Mesendoderm (in vitro differentiated cells): ENCODE data around the gene ZNF19.

Experiments
- DNase-seq: peaks from one replicate; pipeline ENCODE4 v3.0.0; 2013
- H2AK5ac ChIP-seq: 2 replicates; pipeline ENCODE4 v1.6.1; 2013; ENCODE audit warnings: low read length, inconsistent platforms
- H2BK120ac ChIP-seq: 2 replicates; pipeline ENCODE4 v1.6.1; 2013; ENCODE audit warnings: low read depth, mild to moderate bottlenecking, low read length, moderate library complexity, mixed read lengths
- H2BK15ac ChIP-seq: replicated peaks from 2 replicates; pipeline ENCODE4 v1.6.1; 2013; ENCODE audit warnings: low read depth, mild to moderate bottlenecking, moderate library complexity
- H2BK5ac ChIP-seq: 2 replicates; pipeline ENCODE4 v1.6.1; 2013; ENCODE audit warnings: low read length, inconsistent platforms
- H3K18ac ChIP-seq: 2 replicates; pipeline ENCODE4 v1.6.1; 2013; ENCODE audit warnings: mild to moderate bottlenecking, low read length, mixed read lengths
- H3K23ac ChIP-seq: one replicate; pipeline ENCODE4 v1.6.1; 2013; ENCODE audit warnings: low read length
- H3K27ac ChIP-seq: 2 replicates; pipeline ENCODE4 v1.5.1; 2013; ENCODE audit warnings: low read depth, mild to moderate bottlenecking, inconsistent platforms, low read length, moderate library complexity
- H3K27me3 ChIP-seq: 2 replicates; pipeline ENCODE4 v1.6.1; 2013; ENCODE audit warnings: low read length, control low read depth, mild to moderate bottlenecking, inconsistent platforms; ENCODE audit not compliant: insufficient read depth, poor library complexity
- H3K36me3 ChIP-seq: 2 replicates; pipeline ENCODE4 v1.6.1; 2013; ENCODE audit warnings: low read length, inconsistent platforms; ENCODE audit not compliant: control insufficient read depth, insufficient read depth
- H3K4ac ChIP-seq: one replicate; pipeline ENCODE4 v1.6.1; 2013; ENCODE audit warnings: low read depth, mild to moderate bottlenecking, low read length, moderate library complexity
- H3K4me1 ChIP-seq: 2 replicates; pipeline ENCODE4 v1.6.1; 2013; ENCODE audit warnings: low read depth, low read length, inconsistent platforms; ENCODE audit not compliant: control insufficient read depth
- H3K4me2 ChIP-seq: 2 replicates; pipeline ENCODE4 v1.6.1; 2013; ENCODE audit warnings: low read length
- H3K4me3 ChIP-seq: 2 replicates; pipeline ENCODE4 v1.5.1; 2013; ENCODE audit warnings: mild to moderate bottlenecking, low read length
- H3K56ac ChIP-seq: one replicate; pipeline ENCODE4 v1.6.1; 2013; ENCODE audit warnings: low read length
- H3K79me1 ChIP-seq: 2 replicates; pipeline ENCODE4 v1.6.1; 2013; ENCODE audit warnings: low read length, inconsistent platforms
- H3K79me2 ChIP-seq: 2 replicates; pipeline ENCODE4 v1.6.1; 2013; ENCODE audit warnings: mild to moderate bottlenecking, low read length; ENCODE audit not compliant: control insufficient read depth, insufficient read depth
- H3K9ac ChIP-seq: 2 replicates; pipeline ENCODE4 v1.6.1; 2013; ENCODE audit warnings: low read length, inconsistent platforms
- H4K5ac ChIP-seq: one replicate; pipeline ENCODE4 v1.6.1; 2013; ENCODE audit warnings: low read length
- H4K8ac ChIP-seq: one replicate; pipeline ENCODE4 v1.6.1; 2013; ENCODE audit warnings: low read depth, mild to moderate bottlenecking, control low read depth, low read length, moderate library complexity
- WGBS: extraction: QIAGEN DNeasy Blood & Tissue Kit; methylation state at CpG from one replicate; pipeline ENCODE4 v1.1.7; 2013; ENCODE audit warnings: low lambda C conversion rate, missing lambda C conversion rate; ENCODE audit not compliant: insufficient coverage; ENCODE audit errors: extremely low coverage; 5-methylcytosine and 5-hydroxymethylcytosine counted together

The ZNF19 gene

GRCh38 chr16:71440669-71441347 is 48.3 kb downstream of the ZNF19 start:
- DNase-seq = peak; percentile 42
- no CpG with 5 or more reads among the region's 25 CpGs for WGBS
- no peak overlapping the region for H3K4me3 ChIP-seq

GRCh38 chr16:71439523-71439922 is 49.6 kb downstream of the ZNF19 start:
- no CpG with 5 or more reads among the region's 3 CpGs for WGBS
- no peak overlapping the region for H3K9ac ChIP-seq
- no peak overlapping the region for H3K4me3 ChIP-seq
- H2AK5ac ChIP-seq = no peak overlapping the region
- H2BK5ac ChIP-seq = no peak overlapping the region
- no peak for DNase-seq
- no peaks in the 10 kb centered on the region for H3K36me3 ChIP-seq
- H3K23ac ChIP-seq = no peak overlapping the region
- H3K4me1 ChIP-seq = no peaks in the 10 kb centered on the region
- no peaks in the 10 kb centered on the region for H3K27me3 ChIP-seq
- no peak overlapping the region for H3K27ac ChIP-seq
- H4K8ac ChIP-seq = no peak overlapping the region
- no peak overlapping the region for H3K4me2 ChIP-seq
- no peak overlapping the region for H4K5ac ChIP-seq
- H3K79me1 ChIP-seq = no peaks in the 10 kb centered on the region
- H3K18ac ChIP-seq = no peak overlapping the region
- H2BK120ac ChIP-seq = no peak overlapping the region
- H2BK15ac ChIP-seq = no peak overlapping the region
- H3K4ac ChIP-seq = no peak overlapping the region
- H3K56ac ChIP-seq = no peak overlapping the region
- no peaks in the 10 kb centered on the region for H3K79me2 ChIP-seq

More at GRCh38 chr16:71440669-71441347, 48.3 kb downstream of the ZNF19 start:
- H2BK5ac ChIP-seq = no peak overlapping the region
- H3K4me2 ChIP-seq = no peak overlapping the region
- H2BK120ac ChIP-seq = no peak overlapping the region
- no peaks in the 10 kb centered on the region for H3K36me3 ChIP-seq
- no peak overlapping the region for H4K8ac ChIP-seq
- H3K79me2 ChIP-seq = no peaks in the 10 kb centered on the region
- no peak overlapping the region for H4K5ac ChIP-seq
- H3K79me1 ChIP-seq = no peaks in the 10 kb centered on the region
- no peak overlapping the region for H2BK15ac ChIP-seq
- no peak overlapping the region for H2AK5ac ChIP-seq
- no peak overlapping the region for H3K4ac ChIP-seq
- H3K18ac ChIP-seq = no peak overlapping the region
- no peaks in the 10 kb centered on the region for H3K4me1 ChIP-seq
- no peak overlapping the region for H3K9ac ChIP-seq
- H3K23ac ChIP-seq = no peak overlapping the region
- H3K56ac ChIP-seq = no peak overlapping the region
- H3K27me3 ChIP-seq = no peaks in the 10 kb centered on the region
- H3K27ac ChIP-seq = no peak overlapping the region

GRCh38 chr16:71436473-71436872 is 52.7 kb downstream of the ZNF19 start:
- no peaks in the 10 kb centered on the region for H3K79me1 ChIP-seq
- H3K4me1 ChIP-seq = no peaks in the 10 kb centered on the region
- H3K9ac ChIP-seq = no peak overlapping the region
- H3K79me2 ChIP-seq = no peaks in the 10 kb centered on the region
- H3K4me3 ChIP-seq = no peak overlapping the region
- H3K23ac ChIP-seq = no peak overlapping the region
- no peak for DNase-seq
- WGBS = no CpG with 5 or more reads among the region's 7 CpGs
- H3K4ac ChIP-seq = no peak overlapping the region
- H2BK5ac ChIP-seq = no peak overlapping the region
- H3K18ac ChIP-seq = no peak overlapping the region
- H2AK5ac ChIP-seq = no peak overlapping the region
- H3K27ac ChIP-seq = no peak overlapping the region
- no peak overlapping the region for H4K8ac ChIP-seq
- H2BK15ac ChIP-seq = no peak overlapping the region
- H2BK120ac ChIP-seq = no peak overlapping the region
- H4K5ac ChIP-seq = no peak overlapping the region
- H3K56ac ChIP-seq = no peak overlapping the region
- no peaks in the 10 kb centered on the region for H3K36me3 ChIP-seq
- no peaks in the 10 kb centered on the region for H3K27me3 ChIP-seq
- H3K4me2 ChIP-seq = no peak overlapping the region

- no peak overlapping the region for H3K23ac ChIP-seq
- H4K8ac ChIP-seq = no peak overlapping the region
- H3K36me3 ChIP-seq = no peaks in the 10 kb centered on the region
- no peak overlapping the region for H2BK120ac ChIP-seq
- no peak overlapping the region for H2BK15ac ChIP-seq
- H3K27me3 ChIP-seq = no peaks in the 10 kb centered on the region
- no peaks in the 10 kb centered on the region for H3K4me1 ChIP-seq
- no peaks in the 10 kb centered on the region for H3K79me1 ChIP-seq
- H3K56ac ChIP-seq = no peak overlapping the region
- H2BK5ac ChIP-seq = no peak overlapping the region
- WGBS = no CpG with 5 or more reads among the region's 6 CpGs
- no peak overlapping the region for H4K5ac ChIP-seq
- H3K4me3 ChIP-seq = no peak overlapping the region
- H3K4me2 ChIP-seq = no peak overlapping the region
- H2AK5ac ChIP-seq = no peak overlapping the region
- no peak for DNase-seq
- no peaks in the 10 kb centered on the region for H3K79me2 ChIP-seq
- H3K4ac ChIP-seq = no peak overlapping the region
- no peak overlapping the region for H3K27ac ChIP-seq
- no peak overlapping the region for H3K18ac ChIP-seq
- no peak overlapping the region for H3K9ac ChIP-seq
Measured at GRCh38 chr16:71432906-71433305, 56.2 kb downstream of the ZNF19 start.

- Histone ChIP-seq H3K56ac (no peak overlapping the region), H3K27ac (no peak overlapping the region), H3K4ac (no peak overlapping the region), H3K4me2 (no peak overlapping the region), H3K9ac (no peak overlapping the region), H3K36me3 (no peaks in the 10 kb centered on the region), H3K4me3 (no peak overlapping the region), H2BK120ac (no peak overlapping the region), H3K79me1 (no peaks in the 10 kb centered on the region), H2AK5ac (no peak overlapping the region), H3K18ac (no peak overlapping the region), H4K8ac (no peak overlapping the region), H2BK15ac (no peak overlapping the region), H4K5ac (no peak overlapping the region), H3K27me3 (no peaks in the 10 kb centered on the region), H3K79me2 (no peaks in the 10 kb centered on the region), H3K4me1 (no peaks in the 10 kb centered on the region), H2BK5ac (no peak overlapping the region), H3K23ac (no peak overlapping the region)
- no CpG with 5 or more reads among the region's 9 CpGs for WGBS
- DNase-seq = no peak
Measured at GRCh38 chr16:71431991-71432390, 57.1 kb downstream of the ZNF19 start.

GRCh38 chr16:71431176-71431575 is 57.9 kb downstream of the ZNF19 start:
- H3K23ac ChIP-seq = no peak overlapping the region
- no peak overlapping the region for H3K18ac ChIP-seq
- no peak for DNase-seq
- no peak overlapping the region for H2AK5ac ChIP-seq
- no peak overlapping the region for H3K56ac ChIP-seq
- H2BK120ac ChIP-seq = no peak overlapping the region
- H3K4ac ChIP-seq = no peak overlapping the region
- H3K4me1 ChIP-seq = no peaks in the 10 kb centered on the region
- H3K27ac ChIP-seq = no peak overlapping the region
- no peak overlapping the region for H3K9ac ChIP-seq
- H4K5ac ChIP-seq = no peak overlapping the region
- no peak overlapping the region for H2BK5ac ChIP-seq
- H3K79me1 ChIP-seq = no peaks in the 10 kb centered on the region
- H3K79me2 ChIP-seq = no peaks in the 10 kb centered on the region
- no peak overlapping the region for H3K4me3 ChIP-seq
- WGBS = no CpG with 5 or more reads among the region's 14 CpGs
- no peak overlapping the region for H3K4me2 ChIP-seq
- no peak overlapping the region for H2BK15ac ChIP-seq
- no peaks in the 10 kb centered on the region for H3K27me3 ChIP-seq
- H4K8ac ChIP-seq = no peak overlapping the region
- no peaks in the 10 kb centered on the region for H3K36me3 ChIP-seq
